ENCODE results near the gene FYB1. TPM values are rescaled to one million over a fixed set of nuclear protein-coding genes. Genes with fewer than 3 reads are reported as not detected.

The FYB1 gene
- total and polyA plus RNA-seq, 4 donors, result 4.6 to 18.6 (median 9.3) TPM

DNA sequence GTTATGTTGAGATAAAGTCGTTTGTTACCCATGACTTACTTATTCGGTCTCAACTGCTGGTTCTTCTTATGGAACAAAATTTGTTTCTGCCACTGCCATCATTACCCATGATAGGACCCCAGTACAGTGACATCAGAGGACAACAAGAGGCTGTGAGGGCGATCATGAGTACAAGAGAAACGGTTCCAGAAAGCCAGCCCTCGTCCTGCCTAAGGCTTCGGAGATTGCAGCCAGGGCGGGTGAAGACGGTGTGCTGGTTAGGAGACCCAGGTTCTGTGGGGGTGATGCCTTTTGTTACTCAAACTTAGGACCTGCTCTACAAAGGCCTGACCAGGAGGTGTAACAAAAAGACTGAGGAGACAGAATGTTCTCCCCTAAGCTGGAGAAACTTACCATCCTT, 10.9 kb downstream of the FYB1 start:
- Histone ChIP-seq H3K27ac (ENCODE audit: low read depth, low read length) (no peak overlapping the region), H3K27me3 (ENCODE audit: control insufficient read depth, insufficient read depth, low read length) (no peaks in the 10 kb centered on the region), H3K36me3 (ENCODE audit: control insufficient read depth, insufficient read depth, low read length) (no peaks in the 10 kb centered on the region), H3K9me3 (ENCODE audit: control insufficient read depth, insufficient read depth, low read length) (no peaks in the 10 kb centered on the region), H3K4me1 (ENCODE audit: control insufficient read depth, insufficient read depth, low read length) (peaks cover 4% of the 10 kb centered on the region), H3K4me3 (ENCODE audit: low read depth, low read length) (no peak overlapping the region)
- WGBS (ENCODE audit: insufficient coverage), result 85% methylated on average over 7 of the region's 8 CpGs
- DNase-seq (ENCODE audit: low read depth in 4 of 6, low spot score in 6 of 6), result no peak

DNA sequence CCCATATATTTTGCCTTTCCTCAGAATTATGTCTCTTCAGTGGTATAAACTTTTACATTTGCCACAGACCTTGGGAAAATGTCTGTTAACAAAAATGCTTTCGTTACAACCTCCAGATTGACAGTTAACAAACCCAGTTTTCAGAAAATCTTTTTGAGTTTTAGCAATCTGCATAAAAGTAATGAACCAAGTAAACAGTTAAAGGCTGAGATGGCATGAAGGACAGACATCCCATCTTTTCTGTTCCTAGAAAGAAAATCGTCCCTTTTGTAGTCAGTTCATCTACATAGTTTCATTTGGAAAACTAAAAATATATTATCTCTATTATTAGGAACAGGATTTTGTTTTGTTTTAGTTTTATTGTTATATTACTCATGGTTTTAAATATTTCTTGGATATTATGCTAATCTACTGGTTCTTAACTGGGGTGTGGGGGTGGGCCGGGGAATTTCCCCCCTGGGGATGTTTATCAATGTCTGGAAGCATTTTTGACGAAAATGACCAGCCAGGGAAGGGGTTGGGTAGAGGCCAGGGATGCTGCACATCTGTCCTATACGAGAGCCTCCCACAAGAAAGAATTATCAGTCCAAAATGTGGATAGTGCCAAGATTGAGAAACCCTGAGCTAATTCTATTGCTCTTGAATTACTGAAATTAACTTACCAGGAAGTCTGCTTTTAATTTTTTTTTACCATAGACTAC, 11.9 kb downstream of the FYB1 start:
- Histone ChIP-seq H3K27me3 (ENCODE audit: control insufficient read depth, insufficient read depth, low read length) (no peaks in the 10 kb centered on the region), H3K4me3 (ENCODE audit: low read depth, low read length) (no peak overlapping the region), H3K27ac (ENCODE audit: low read depth, low read length) (no peak overlapping the region), H3K9me3 (ENCODE audit: control insufficient read depth, insufficient read depth, low read length) (no peaks in the 10 kb centered on the region), H3K36me3 (ENCODE audit: control insufficient read depth, insufficient read depth, low read length) (no peaks in the 10 kb centered on the region), H3K4me1 (ENCODE audit: control insufficient read depth, insufficient read depth, low read length) (peaks cover 4% of the 10 kb centered on the region)
- no CpG with 5 or more reads among the region's 5 CpGs for WGBS (ENCODE audit: insufficient coverage)
- DNase-seq (ENCODE audit: low read depth in 4 of 6, low spot score in 6 of 6), result no peak

DNA sequence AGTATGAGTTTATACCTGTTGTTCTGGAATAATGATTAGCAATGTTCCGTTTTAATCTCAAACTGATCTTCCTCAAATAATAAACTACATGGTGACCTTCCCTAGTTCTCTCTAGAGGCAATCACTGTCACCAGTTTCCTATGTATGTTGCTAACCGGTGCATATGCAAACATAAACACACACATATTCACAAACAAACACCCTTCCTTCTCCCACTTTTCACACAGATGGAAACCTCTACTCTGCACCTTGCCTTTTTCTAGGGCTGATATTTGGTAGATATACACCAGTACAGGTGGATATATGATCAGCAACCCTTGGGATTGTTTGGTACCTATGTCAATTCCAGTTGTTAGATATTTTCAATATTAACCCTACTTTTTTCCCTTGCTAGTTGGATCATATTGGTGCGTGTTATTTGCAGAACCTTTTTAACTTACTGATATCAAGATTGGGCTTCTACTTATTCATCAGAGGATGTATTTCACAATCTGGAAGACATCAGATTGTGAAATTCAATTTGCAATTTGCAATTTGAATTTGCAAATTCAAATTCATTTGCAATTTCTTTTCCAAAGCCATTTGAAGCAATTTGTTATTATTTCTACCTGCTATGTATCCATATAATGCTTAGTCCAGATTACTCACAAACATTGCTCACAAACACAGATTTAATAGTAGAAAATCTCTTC, 12.6 kb downstream of the FYB1 start:
- DNase-seq (ENCODE audit: low read depth in 4 of 6, low spot score in 6 of 6), result no peak
- Histone ChIP-seq H3K27me3 (ENCODE audit: control insufficient read depth, insufficient read depth, low read length) (no peaks in the 10 kb centered on the region), H3K36me3 (ENCODE audit: control insufficient read depth, insufficient read depth, low read length) (no peaks in the 10 kb centered on the region), H3K9me3 (ENCODE audit: control insufficient read depth, insufficient read depth, low read length) (no peaks in the 10 kb centered on the region), H3K4me1 (ENCODE audit: control insufficient read depth, insufficient read depth, low read length) (peaks cover under 1% of the 10 kb centered on the region), H3K4me3 (ENCODE audit: low read depth, low read length) (no peak overlapping the region), H3K27ac (ENCODE audit: low read depth, low read length) (no peak overlapping the region)
- WGBS (ENCODE audit: insufficient coverage), result 100% methylated on average over 1 of the region's 3 CpGs

DNA sequence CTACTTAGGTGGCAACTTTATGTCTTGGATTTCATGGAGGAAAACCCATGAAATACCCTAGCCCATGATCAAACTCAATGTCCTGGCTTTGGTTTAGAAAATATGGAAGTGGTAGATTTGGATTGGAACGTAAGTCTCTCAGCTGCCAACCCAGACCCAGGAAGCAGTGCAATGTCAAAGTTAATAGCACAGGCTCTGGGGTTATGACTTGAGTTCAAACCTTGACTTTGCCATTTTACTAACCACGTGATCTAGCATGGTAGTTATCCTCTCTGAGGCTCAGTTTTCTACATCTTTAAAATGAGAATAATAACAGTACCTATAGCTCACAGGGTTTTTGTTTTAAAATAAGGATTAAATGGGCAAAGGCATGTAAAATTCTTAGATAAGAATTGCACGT, 13.8 kb downstream of the FYB1 start:
- Histone ChIP-seq H3K4me3 (ENCODE audit: low read depth, low read length) (no peak overlapping the region), H3K4me1 (ENCODE audit: control insufficient read depth, insufficient read depth, low read length) (no peaks in the 10 kb centered on the region), H3K36me3 (ENCODE audit: control insufficient read depth, insufficient read depth, low read length) (no peaks in the 10 kb centered on the region), H3K27me3 (ENCODE audit: control insufficient read depth, insufficient read depth, low read length) (no peaks in the 10 kb centered on the region), H3K27ac (ENCODE audit: low read depth, low read length) (no peak overlapping the region), H3K9me3 (ENCODE audit: control insufficient read depth, insufficient read depth, low read length) (no peaks in the 10 kb centered on the region)
- no peak for DNase-seq (ENCODE audit: low read depth in 4 of 6, low spot score in 6 of 6)
- 100% methylated on average over 1 of the region's 3 CpGs for WGBS (ENCODE audit: insufficient coverage)

DNA sequence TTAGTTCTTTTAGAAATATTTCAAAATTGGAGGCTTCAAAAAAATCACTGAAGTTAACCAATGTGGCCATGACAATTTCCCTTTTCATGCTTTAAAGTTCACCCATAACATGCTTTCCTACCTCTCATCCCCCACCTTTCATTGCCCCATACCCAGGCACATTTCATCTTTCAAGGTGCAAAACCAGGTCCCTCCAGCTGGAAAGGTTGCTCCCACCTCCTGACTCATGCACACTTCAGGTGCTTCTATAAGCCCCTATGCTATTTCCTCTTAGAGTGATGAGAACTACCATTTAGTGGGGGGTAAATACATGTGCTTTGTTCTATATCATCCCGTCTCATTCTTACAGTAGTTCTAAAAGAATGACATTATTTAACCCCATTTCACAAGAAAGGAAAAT, 15.4 kb downstream of the FYB1 start:
- no peak overlapping the region for H3K27ac ChIP-seq (ENCODE audit: low read depth, low read length)
- no peaks in the 10 kb centered on the region for H3K4me1 ChIP-seq (ENCODE audit: control insufficient read depth, insufficient read depth, low read length)
- H3K27me3 ChIP-seq (ENCODE audit: control insufficient read depth, insufficient read depth, low read length), result no peaks in the 10 kb centered on the region
- no peak overlapping the region for H3K4me3 ChIP-seq (ENCODE audit: low read depth, low read length)
- no peak for DNase-seq (ENCODE audit: low read depth in 4 of 6, low spot score in 6 of 6)
- H3K9me3 ChIP-seq (ENCODE audit: control insufficient read depth, insufficient read depth, low read length), result no peaks in the 10 kb centered on the region
- H3K36me3 ChIP-seq (ENCODE audit: control insufficient read depth, insufficient read depth, low read length), result no peaks in the 10 kb centered on the region
- no CpG with 5 or more reads among the region's 1 CpG for WGBS (ENCODE audit: insufficient coverage)

DNA sequence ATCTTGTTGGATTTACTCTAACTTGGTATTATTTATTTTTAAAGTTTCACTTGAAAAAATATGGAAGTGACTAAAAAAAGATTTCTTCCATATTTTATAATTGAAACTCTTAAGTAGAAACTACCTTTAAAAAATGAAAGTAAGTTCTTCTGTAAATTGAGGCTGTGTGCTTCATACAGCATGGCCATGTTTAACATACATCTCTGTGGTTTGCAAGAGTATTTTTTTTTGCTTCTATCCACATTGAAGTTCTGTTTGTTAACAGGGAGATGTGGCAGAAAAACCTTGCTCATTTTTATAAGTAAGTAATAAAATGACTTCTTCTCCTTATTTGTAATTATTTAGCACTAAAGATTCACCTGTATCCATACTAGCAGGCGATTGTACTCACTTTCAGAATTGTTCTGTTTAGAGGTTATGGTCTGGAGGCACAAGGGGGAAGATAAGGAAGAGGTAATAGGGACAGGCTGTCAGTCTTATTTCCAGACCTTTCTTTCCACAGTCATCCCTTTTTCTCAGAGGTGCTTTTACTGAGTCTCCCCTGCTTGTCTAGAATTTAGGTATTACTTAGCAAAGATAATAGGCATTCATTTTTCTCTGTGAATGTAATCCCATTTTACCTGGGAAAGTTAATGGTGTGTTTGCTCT, 16.0 kb downstream of the FYB1 start:
- no CpG with 5 or more reads among the region's 1 CpG for WGBS (ENCODE audit: insufficient coverage)
- H3K4me3 ChIP-seq (ENCODE audit: low read depth, low read length), result no peak overlapping the region
- no peaks in the 10 kb centered on the region for H3K4me1 ChIP-seq (ENCODE audit: control insufficient read depth, insufficient read depth, low read length)
- H3K9me3 ChIP-seq (ENCODE audit: control insufficient read depth, insufficient read depth, low read length), result no peaks in the 10 kb centered on the region
- no peak for DNase-seq (ENCODE audit: low read depth in 4 of 6, low spot score in 6 of 6)
- no peak overlapping the region for H3K27ac ChIP-seq (ENCODE audit: low read depth, low read length)
- H3K36me3 ChIP-seq (ENCODE audit: control insufficient read depth, insufficient read depth, low read length), result no peaks in the 10 kb centered on the region
- H3K27me3 ChIP-seq (ENCODE audit: control insufficient read depth, insufficient read depth, low read length), result no peaks in the 10 kb centered on the region

DNA sequence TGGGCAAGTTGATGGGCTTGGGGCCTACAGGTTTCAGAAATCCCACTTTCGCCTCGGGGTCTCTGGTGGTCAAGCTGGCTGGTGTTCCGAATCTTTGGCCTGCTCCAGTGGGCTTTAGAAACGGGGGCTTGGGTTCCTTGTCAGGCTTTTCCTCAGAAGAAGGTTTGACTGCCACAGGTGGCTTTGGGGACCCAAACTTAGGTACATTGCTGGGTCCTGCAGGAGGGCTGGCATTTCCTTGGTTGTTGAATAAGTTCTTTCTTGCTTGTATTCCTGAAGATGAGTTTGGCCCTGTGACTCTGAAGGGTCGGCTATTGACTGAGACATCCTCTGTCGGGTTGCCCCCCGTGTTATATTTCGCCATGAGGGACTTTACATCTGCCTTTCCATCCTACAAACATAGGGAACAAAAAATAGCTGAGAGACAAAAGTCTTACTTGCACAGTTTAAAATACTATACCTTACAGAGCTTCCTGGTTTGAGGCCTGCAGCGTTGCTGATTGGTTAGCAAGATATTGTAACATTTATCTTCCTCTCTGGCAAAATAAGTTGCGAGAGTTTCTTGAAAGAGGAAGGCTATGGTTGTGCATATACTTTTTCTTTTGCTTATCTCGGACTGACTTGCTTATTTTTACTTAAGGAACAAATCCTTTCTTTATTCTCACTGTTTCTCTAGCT, 16.6 kb downstream of the FYB1 start:
- Histone ChIP-seq H3K27ac (ENCODE audit: low read depth, low read length) (no peak overlapping the region), H3K36me3 (ENCODE audit: control insufficient read depth, insufficient read depth, low read length) (no peaks in the 10 kb centered on the region), H3K27me3 (ENCODE audit: control insufficient read depth, insufficient read depth, low read length) (no peaks in the 10 kb centered on the region), H3K4me3 (ENCODE audit: low read depth, low read length) (no peak overlapping the region), H3K4me1 (ENCODE audit: control insufficient read depth, insufficient read depth, low read length) (no peaks in the 10 kb centered on the region), H3K9me3 (ENCODE audit: control insufficient read depth, insufficient read depth, low read length) (no peaks in the 10 kb centered on the region)
- no peak for DNase-seq (ENCODE audit: low read depth in 4 of 6, low spot score in 6 of 6)
- 91% methylated on average over 4 of the region's 11 CpGs for WGBS (ENCODE audit: insufficient coverage)

DNA sequence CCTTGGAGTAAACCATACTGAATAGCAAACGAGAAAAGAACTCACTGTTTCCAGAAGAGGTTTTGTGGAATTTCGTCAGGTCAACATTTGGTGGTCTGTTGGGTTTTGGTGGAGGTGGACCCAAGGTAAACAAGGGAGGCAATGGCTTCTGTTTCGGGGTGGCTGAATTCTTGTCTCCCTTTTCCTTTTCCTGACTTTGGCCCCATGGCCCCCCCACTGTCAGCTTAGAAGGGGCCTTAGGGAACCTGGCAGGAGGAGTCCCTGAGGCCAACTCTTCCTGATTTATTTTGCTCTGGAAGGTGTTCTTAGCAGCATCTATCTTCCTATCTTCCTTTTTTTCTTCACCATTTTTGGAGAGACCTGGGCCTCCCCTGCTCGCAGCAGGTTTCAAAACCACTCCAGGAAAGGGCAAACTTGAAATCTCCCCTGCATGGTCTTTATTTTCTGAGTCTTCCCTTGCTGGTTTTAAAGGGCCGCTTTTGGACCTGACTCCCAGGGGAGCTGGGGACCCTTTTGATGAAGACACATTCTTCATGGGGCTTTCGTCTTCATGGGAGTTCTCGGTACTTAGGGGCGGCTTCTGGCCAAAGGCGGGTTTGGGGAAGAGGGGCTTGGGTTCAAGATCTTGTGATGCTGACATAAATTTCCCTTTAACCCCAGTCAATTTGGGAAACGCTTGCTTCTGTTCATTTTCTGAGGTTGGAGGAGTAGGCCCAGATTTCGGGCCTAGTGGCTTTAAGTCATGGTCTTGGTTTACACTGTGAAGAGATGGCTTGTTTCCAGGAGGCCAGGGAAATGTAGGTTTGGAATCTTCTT, 17.4 kb downstream of the FYB1 start:
- DNase-seq (ENCODE audit: low read depth in 4 of 6, low spot score in 6 of 6), result no peak
- no peak overlapping the region for H3K27ac ChIP-seq (ENCODE audit: low read depth, low read length)
- no peaks in the 10 kb centered on the region for H3K27me3 ChIP-seq (ENCODE audit: control insufficient read depth, insufficient read depth, low read length)
- no peaks in the 10 kb centered on the region for H3K9me3 ChIP-seq (ENCODE audit: control insufficient read depth, insufficient read depth, low read length)
- no peak overlapping the region for H3K4me3 ChIP-seq (ENCODE audit: low read depth, low read length)
- H3K4me1 ChIP-seq (ENCODE audit: control insufficient read depth, insufficient read depth, low read length), result no peaks in the 10 kb centered on the region
- WGBS (ENCODE audit: insufficient coverage), result 95% methylated on average over 3 of the region's 11 CpGs
- H3K36me3 ChIP-seq (ENCODE audit: control insufficient read depth, insufficient read depth, low read length), result no peaks in the 10 kb centered on the region

DNA sequence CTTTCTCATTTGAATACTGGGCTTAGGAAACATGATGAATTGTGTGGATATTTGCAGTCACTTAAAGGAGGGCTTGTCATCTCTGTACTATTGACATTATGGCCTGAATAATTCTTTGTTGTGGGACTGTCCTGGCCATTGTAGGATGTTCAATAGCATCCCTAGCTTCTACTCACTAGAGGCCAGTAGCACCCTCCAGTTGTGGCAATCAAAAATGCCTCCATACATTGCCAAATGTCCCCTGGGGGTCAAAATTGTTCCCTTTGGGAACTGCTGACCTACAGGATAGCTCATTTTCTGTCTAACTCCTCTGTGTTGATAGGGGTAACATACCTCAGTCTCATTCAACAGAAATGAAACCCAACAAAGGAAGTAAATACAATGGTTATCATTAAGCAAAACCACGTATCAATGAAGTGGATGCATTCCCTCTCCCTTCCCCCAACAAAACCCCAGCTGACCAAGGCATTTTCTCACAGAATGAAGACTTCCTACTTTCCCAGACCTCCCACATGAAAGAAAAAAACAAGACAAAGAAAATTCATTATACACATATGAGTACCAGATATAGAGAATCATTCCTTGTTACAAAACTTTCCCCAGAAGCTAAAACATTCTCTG, 18.1 kb downstream of the FYB1 start:
- no peaks in the 10 kb centered on the region for H3K36me3 ChIP-seq (ENCODE audit: control insufficient read depth, insufficient read depth, low read length)
- no peak overlapping the region for H3K4me3 ChIP-seq (ENCODE audit: low read depth, low read length)
- no peaks in the 10 kb centered on the region for H3K4me1 ChIP-seq (ENCODE audit: control insufficient read depth, insufficient read depth, low read length)
- H3K27me3 ChIP-seq (ENCODE audit: control insufficient read depth, insufficient read depth, low read length), result no peaks in the 10 kb centered on the region
- WGBS (ENCODE audit: insufficient coverage), result no CpG with 5 or more reads among the region's 1 CpG
- DNase-seq (ENCODE audit: low read depth in 4 of 6, low spot score in 6 of 6), result no peak
- no peaks in the 10 kb centered on the region for H3K9me3 ChIP-seq (ENCODE audit: control insufficient read depth, insufficient read depth, low read length)
- no peak overlapping the region for H3K27ac ChIP-seq (ENCODE audit: low read depth, low read length)
